HCT116 (cell line): Measurements from ENCODE around the gene NBAS.

Source experiments
- EZH2 ChIP-seq: fragments of 200-600 bp; sonication (generic); IDR thresholded peaks from 2 replicates; pipeline ENCODE4 v1.6.1; 2017; ENCODE audit warnings: antibody characterized with exemption, mixed run types
- SP1 ChIP-seq: IDR thresholded peaks from 2 replicates; pipeline ENCODE4 v1.6.1; 2012; ENCODE audit warnings: low read depth
- TF ChIP-seq, protein P1 (sequence below), 3 experiments: fragments of 200-600 bp in 1 of 3; sonication (generic) in 1 of 3; IDR thresholded peaks in 2 of 3; conservative IDR thresholded peaks in 1 of 3; 2 replicates each; pipeline ENCODE4 v1.5.1; 2012 to 2017; ENCODE audit warnings: low read depth in 2 of 3, low read length in 2 of 3, antibody characterized with exemption in 1 of 3, borderline replicate concordance in 1 of 3, control low read depth in 1 of 3, mild to moderate bottlenecking in 1 of 3, mixed read lengths in 1 of 3, mixed run types in 1 of 3, moderate library complexity in 1 of 3; ENCODE audit not compliant: insufficient read depth in 1 of 3

DNA sequence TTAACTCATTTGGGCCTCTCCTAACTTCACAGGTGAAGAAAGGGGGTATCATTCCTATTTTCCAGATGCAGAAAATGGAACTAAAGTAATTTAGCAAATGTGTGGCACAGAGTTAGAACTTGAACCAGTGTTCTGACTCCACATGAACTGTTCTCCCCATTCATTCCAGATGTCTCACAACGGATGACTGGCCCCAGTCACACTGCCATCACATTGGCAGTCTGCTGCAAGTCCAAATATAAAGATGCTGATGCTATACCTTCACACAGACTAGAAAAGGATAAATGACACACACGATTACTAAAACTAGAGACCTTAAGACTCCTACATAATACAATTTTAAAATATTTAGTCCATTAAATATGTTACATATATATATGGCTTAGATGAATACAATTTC, 195.7 kb downstream of the NBAS start:
- TF ChIP-seq EZH2 (no peak), SP1 (no peak)
- TF ChIP-seq, protein P1, sequence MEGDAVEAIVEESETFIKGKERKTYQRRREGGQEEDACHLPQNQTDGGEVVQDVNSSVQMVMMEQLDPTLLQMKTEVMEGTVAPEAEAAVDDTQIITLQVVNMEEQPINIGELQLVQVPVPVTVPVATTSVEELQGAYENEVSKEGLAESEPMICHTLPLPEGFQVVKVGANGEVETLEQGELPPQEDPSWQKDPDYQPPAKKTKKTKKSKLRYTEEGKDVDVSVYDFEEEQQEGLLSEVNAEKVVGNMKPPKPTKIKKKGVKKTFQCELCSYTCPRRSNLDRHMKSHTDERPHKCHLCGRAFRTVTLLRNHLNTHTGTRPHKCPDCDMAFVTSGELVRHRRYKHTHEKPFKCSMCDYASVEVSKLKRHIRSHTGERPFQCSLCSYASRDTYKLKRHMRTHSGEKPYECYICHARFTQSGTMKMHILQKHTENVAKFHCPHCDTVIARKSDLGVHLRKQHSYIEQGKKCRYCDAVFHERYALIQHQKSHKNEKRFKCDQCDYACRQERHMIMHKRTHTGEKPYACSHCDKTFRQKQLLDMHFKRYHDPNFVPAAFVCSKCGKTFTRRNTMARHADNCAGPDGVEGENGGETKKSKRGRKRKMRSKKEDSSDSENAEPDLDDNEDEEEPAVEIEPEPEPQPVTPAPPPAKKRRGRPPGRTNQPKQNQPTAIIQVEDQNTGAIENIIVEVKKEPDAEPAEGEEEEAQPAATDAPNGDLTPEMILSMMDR (IDR thresholded peaks at IDR 0.05 in 2 of 3, conservative IDR thresholded peaks at IDR 0.05 in 1 of 3; ENCODE audit: borderline replicate concordance in 1 of 3, insufficient read depth in 1 of 3, low read depth in 2 of 3, low read length in 2 of 3) = no peak
